Transverse colon (tissue), 4 donors: ENCODE measurements around the gene FOXL1. TPM values are rescaled to one million over a fixed set of nuclear protein-coding genes. Genes with fewer than 3 reads are reported as not detected.

Experiments used
- DNase-seq: peaks from one replicate; pipeline ENCODE4 v3.0.0-alpha.2; 2019
- H3K27ac ChIP-seq, 4 donors: fragments of 200-600 bp; sonication (generic); 2 replicates each; pipeline ENCODE4 v1.5.1; 2016 to 2018; ENCODE audit warnings: inconsistent platforms in 4 of 4
- H3K27me3 ChIP-seq: fragments of 200-600 bp; sonication (generic); 2 replicates; pipeline ENCODE4 v1.5.1; 2017; ENCODE audit warnings: inconsistent platforms
- H3K36me3 ChIP-seq, 4 donors: fragments of 200-600 bp; sonication (generic); 2 replicates each; pipeline ENCODE4 v1.5.1; 2017 to 2019; ENCODE audit warnings: inconsistent platforms in 4 of 4
- H3K4me1 ChIP-seq, 4 donors: fragments of 200-600 bp; sonication (generic); 2 replicates each; pipeline ENCODE4 v1.5.1; 2017 to 2020; ENCODE audit warnings: inconsistent platforms in 4 of 4
- H3K4me3 ChIP-seq, 4 donors: fragments of 200-600 bp; sonication (generic); 1 replicate in 1 of 4; 2 replicates in 3 of 4; pipeline versions ENCODE4 v1.5.1 to v1.6.1; 2017 to 2019; ENCODE audit warnings: inconsistent platforms in 4 of 4
- H3K9me3 ChIP-seq, 2 donors: fragments of 200-600 bp; sonication (generic); 2 replicates each; pipeline ENCODE4 v1.5.1; 2017 to 2019; ENCODE audit warnings: inconsistent platforms in 2 of 2
- CTCF ChIP-seq, 5 experiments: fragments of 200-600 bp in 3 of 5; fragments of 450-650 bp in 2 of 5; sonication (generic) in 3 of 5; IDR thresholded peaks; 1 replicate in 2 of 5; 2 replicates in 3 of 5; pipeline ENCODE4 v1.5.1; 2016 to 2017; ENCODE audit warnings: antibody characterized with exemption in 5 of 5, inconsistent platforms in 3 of 5, mild to moderate bottlenecking in 2 of 5, moderate library complexity in 1 of 5
- EP300 ChIP-seq: sonication (generic); formaldehyde crosslinking; IDR thresholded peaks from one replicate; pipeline ENCODE4 v1.6.1; 2017; ENCODE audit warnings: antibody characterized with exemption, low read depth
- POLR2A ChIP-seq: fragments of 450-650 bp; IDR thresholded peaks from one replicate; pipeline ENCODE4 v1.6.1; 2016; ENCODE audit warnings: antibody characterized with exemption, mild to moderate bottlenecking, moderate library complexity
- POLR2AphosphoS5 ChIP-seq, 3 donors: sonication (generic); formaldehyde crosslinking; IDR thresholded peaks; one replicate each; pipeline ENCODE4 v1.6.1; 2016; ENCODE audit warnings: antibody characterized with exemption in 3 of 3
- WGBS, 2 donors: methylation state at CpG; one replicate each; pipeline ENCODE4 v1.1.5; 2018; ENCODE audit warnings: low coverage in 1 of 2; 5-methylcytosine and 5-hydroxymethylcytosine counted together
- in situ Hi-C, 4 donors: fragments of 200-750 bp; cut with MboI; loops; one replicate each; pipeline versions ENCODE4 v1.15.0 to v1.15.1; 2017; ENCODE audit warnings: low sequenced_read_pairs in 3 of 4, low pct_ligation_motif_present in 1 of 4, low pct_unique_long_range_greater_than_20kb in 1 of 4
- intact Hi-C: fragments of 100-400 bp; cut with DNase I; formaldehyde crosslinking; loops from one replicate; pipeline ENCODE4 v1.15.1; 2023; ENCODE audit warnings: low total_unique reads
- total RNA-seq, 4 donors: library from RNA; depleted of rRNA; stranded (reverse); fragments of >200 nt; gene quantifications; one replicate each; pipeline ENCODE4 v1.1.0, GENCODE V29; 2016

Gene FOXL1
- total RNA-seq, 4 donors from 2014 or later = 0.75 to 2.1 (median 1.3) TPM

GRCh38 chr16:86590501-86591144 is 12.3 kb downstream of the FOXL1 start:
- intact Hi-C loops = no loop called here
- 69 to 74% methylated on average over 4 of the region's 4 CpGs for WGBS, 2 donors
- Histone ChIP-seq H3K36me3 (no peaks in the 10 kb centered on the region), H3K27ac (no peak overlapping the region), H3K4me1 (no peaks in the 10 kb centered on the region), H3K4me3 (no peak overlapping the region), H3K27me3 (peaks cover 56% of the 10 kb centered on the region), H3K9me3 (no peaks in the 10 kb centered on the region)
- in situ Hi-C loops = no loop called here
- TF ChIP-seq CTCF (IDR thresholded peaks at IDR 0.05) (no peak), POLR2A (no peak), POLR2AphosphoS5 (IDR thresholded peaks at IDR 0.05) (no peak), EP300 (no peak)
- no peak for DNase-seq

GRCh38 chr16:86591270-86591669 is 12.9 kb downstream of the FOXL1 start:
- Histone ChIP-seq H3K36me3 (no peaks in the 10 kb centered on the region), H3K27me3 (peaks cover 61% of the 10 kb centered on the region), H3K9me3 (no peaks in the 10 kb centered on the region), H3K4me3 (no peak overlapping the region), H3K27ac (no peak overlapping the region), H3K4me1 (no peaks in the 10 kb centered on the region)
- in situ Hi-C loops (no loop called here), intact Hi-C loops (no loop called here)
- no peak for DNase-seq
- WGBS, 2 donors = 85 to 87% methylated on average over 4 of the region's 4 CpGs
- TF ChIP-seq EP300 = no peak
- TF ChIP-seq POLR2AphosphoS5 (IDR thresholded peaks at IDR 0.05) = no peak
- TF ChIP-seq POLR2A = no peak
- no peak for TF ChIP-seq CTCF (IDR thresholded peaks at IDR 0.05)

DNA sequence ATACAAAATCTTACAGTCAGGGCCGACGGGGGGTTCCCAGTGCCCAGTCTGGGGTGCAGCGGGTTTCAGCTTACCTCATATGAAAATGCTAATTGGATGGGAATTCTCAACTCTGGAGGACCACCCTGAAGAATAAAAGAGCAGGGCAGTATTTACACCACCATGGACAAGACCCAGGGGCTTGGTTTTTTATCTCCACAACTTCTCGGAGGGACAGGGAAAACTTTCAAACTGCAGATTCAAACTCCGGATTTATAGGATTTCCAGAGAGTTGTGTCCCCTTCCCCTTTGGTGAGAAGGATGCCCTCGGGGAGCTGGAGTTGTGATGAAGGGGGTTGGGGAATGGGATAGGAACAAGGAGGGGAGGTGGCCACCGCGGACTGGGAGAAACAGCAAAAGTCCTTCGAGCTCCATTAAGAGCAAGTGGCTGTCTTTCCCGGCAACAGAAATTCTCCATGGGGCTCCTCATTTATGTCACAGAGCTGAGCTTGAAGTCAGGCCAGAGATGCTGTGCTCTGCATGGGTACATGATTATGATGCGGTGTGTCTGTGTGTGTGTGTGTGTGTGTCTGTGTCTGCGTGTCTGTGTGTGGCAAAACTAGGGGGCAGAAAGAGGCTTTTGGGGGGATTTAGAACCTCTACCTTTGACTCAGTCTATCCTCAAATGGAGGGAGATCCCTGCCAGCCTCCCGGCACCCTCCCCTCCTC is 15.7 kb downstream of the FOXL1 start:
- H3K9me3 ChIP-seq = no peaks in the 10 kb centered on the region
- TF ChIP-seq CTCF (IDR thresholded peaks at IDR 0.05) = no peak
- no peak for TF ChIP-seq EP300
- no peak for TF ChIP-seq POLR2A
- no peak for TF ChIP-seq POLR2AphosphoS5 (IDR thresholded peaks at IDR 0.05)
- no peak overlapping the region for H3K27ac ChIP-seq
- peaks cover 84% of the 10 kb centered on the region for H3K27me3 ChIP-seq
- WGBS, 2 donors = 49 to 55% methylated on average over 2 to 13 of the region's 13 CpGs
- no peaks in the 10 kb centered on the region for H3K36me3 ChIP-seq
- in situ Hi-C loops = no loop called here
- no peak overlapping the region for H3K4me3 ChIP-seq
- no peak for DNase-seq
- intact Hi-C loops = no loop called here
- no peaks in the 10 kb centered on the region for H3K4me1 ChIP-seq

DNA sequence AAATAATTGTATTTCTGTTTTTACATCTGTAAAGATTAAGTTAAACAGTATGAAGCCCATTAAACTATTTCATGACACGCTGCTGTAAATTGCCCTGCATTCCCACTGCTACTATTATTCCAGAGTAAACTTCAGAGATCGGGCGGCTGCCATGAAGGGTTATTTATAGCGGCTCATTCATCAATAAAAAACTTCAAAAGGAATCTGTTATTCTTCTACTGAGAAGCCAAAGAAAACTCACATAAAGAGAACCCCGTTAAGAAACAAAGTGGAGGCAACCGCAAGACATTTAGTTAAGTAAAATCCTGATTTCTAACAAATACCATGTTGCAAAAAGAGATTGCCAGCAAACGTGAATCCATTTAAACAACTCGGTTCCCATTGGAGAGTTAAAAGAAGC is 16.4 kb downstream of the FOXL1 start:
- TF ChIP-seq POLR2A (no peak), EP300 (no peak), POLR2AphosphoS5 (IDR thresholded peaks at IDR 0.05) (no peak), CTCF (IDR thresholded peaks at IDR 0.05) (no peak)
- Histone ChIP-seq H3K27me3 (peaks cover 91% of the 10 kb centered on the region), H3K36me3 (no peaks in the 10 kb centered on the region), H3K4me3 (no peak overlapping the region), H3K4me1 (no peaks in the 10 kb centered on the region), H3K9me3 (no peaks in the 10 kb centered on the region), H3K27ac (no peak overlapping the region)
- intact Hi-C loops = no loop called here
- in situ Hi-C loops = no loop called here
- 27 to 36% methylated on average over 8 of the region's 8 CpGs for WGBS, 2 donors
- DNase-seq = no peak
